Measurements from ENCODE around the gene PER1.

PER1 gene

GRCh38 chr17:8164815-8165131 lies 12.6 kb upstream of the PER1 start:
- TF ChIP-seq CTCF (IDR thresholded peaks at IDR 0.05; ENCODE audit: extremely low read depth, insufficient read depth, missing control alignments) = no peak
- DNase-seq (ENCODE audit: low spot score) = no peak
- in situ Hi-C loops (cut with MboI; ENCODE audit: low pct_unique_long_range_greater_than_20kb, low sequenced_read_pairs, unreplicated experiment) = no loop called here

GRCh38 chr17:8163978-8164814 lies 12.0 kb upstream of the PER1 start:
- TF ChIP-seq CTCF (IDR thresholded peaks at IDR 0.05; ENCODE audit: extremely low read depth, insufficient read depth, missing control alignments) = no peak
- no peak for DNase-seq (ENCODE audit: low spot score)
- in situ Hi-C loops (cut with MboI; ENCODE audit: low pct_unique_long_range_greater_than_20kb, low sequenced_read_pairs, unreplicated experiment) = no loop called here

GRCh38 chr17:8162997-8163977 lies 11.1 kb upstream of the PER1 start:
- in situ Hi-C loops (cut with MboI; ENCODE audit: low pct_unique_long_range_greater_than_20kb, low sequenced_read_pairs, unreplicated experiment) = no loop called here
- no peak for DNase-seq (ENCODE audit: low spot score)
- no peak for TF ChIP-seq CTCF (IDR thresholded peaks at IDR 0.05; ENCODE audit: extremely low read depth, insufficient read depth, missing control alignments)

GRCh38 chr17:8162233-8162996 lies 10.2 kb upstream of the PER1 start, which contains the start of gene VAMP2:
Gene VAMP2 (minus strand): TSS chr17:8162948. CDS start chr17:8162879, 69 bp downstream.
- DNase-seq (ENCODE audit: low spot score) = peak; percentile 90
- in situ Hi-C loops (cut with MboI; ENCODE audit: low pct_unique_long_range_greater_than_20kb, low sequenced_read_pairs, unreplicated experiment) = no loop called here
- no peak for TF ChIP-seq CTCF (IDR thresholded peaks at IDR 0.05; ENCODE audit: extremely low read depth, insufficient read depth, missing control alignments)

GRCh38 chr17:8161289-8162232 lies 9.4 kb upstream of the PER1 start:
- no peak for TF ChIP-seq CTCF (IDR thresholded peaks at IDR 0.05; ENCODE audit: extremely low read depth, insufficient read depth, missing control alignments)
- in situ Hi-C loops (cut with MboI; ENCODE audit: low pct_unique_long_range_greater_than_20kb, low sequenced_read_pairs, unreplicated experiment) = no loop called here
- DNase-seq (ENCODE audit: low spot score) = no peak
